Astrocyte of the cerebellum (primary cell): ENCODE measurements around the gene HSF4.

Experiments used
- DNase-seq: peaks from one replicate; pipeline ENCODE4 v3.0.0-alpha.2; 2011; ENCODE audit warnings: low read depth
- H3K4me3 ChIP-seq: 2 replicates; pipeline ENCODE4 v1.5.1; 2011; ENCODE audit warnings: mild to moderate bottlenecking, low read depth, low read length, moderate library complexity
- in situ Hi-C: cut with HindIII; loops from 2 replicates; pipeline ENCODE4 v1.10.0; 2017; ENCODE audit warnings: low sequenced_read_pairs
- TF ChIP-seq, protein P1 (sequence below): IDR thresholded peaks from 2 replicates; pipeline ENCODE4 v1.5.1; 2012; ENCODE audit warnings: low read length, low read depth, moderate library complexity, mild to moderate bottlenecking; ENCODE audit errors: missing control alignments

Gene HSF4

DNA sequence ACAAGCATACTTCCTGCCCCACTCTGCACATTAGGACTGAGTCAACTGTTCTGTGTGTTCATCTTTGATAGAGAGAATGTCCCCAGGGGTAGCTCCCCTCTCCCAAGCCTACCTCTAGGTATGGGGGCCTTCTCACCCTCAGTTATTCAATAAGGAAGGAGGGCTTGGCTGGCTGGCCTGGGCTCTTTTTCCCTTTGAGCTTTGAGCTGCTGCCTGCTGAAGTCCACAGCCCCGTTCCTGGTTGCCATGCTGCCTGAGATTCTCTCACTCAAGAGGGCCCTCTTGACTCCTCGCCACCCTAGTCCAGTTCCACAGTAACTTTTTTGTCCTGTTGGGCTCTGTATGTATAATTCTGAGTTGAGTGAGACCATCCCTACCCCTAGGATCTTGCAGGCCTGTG, 18.8 kb upstream of the HSF4 start:
- DNase-seq: no peak
- TF ChIP-seq, protein P1, sequence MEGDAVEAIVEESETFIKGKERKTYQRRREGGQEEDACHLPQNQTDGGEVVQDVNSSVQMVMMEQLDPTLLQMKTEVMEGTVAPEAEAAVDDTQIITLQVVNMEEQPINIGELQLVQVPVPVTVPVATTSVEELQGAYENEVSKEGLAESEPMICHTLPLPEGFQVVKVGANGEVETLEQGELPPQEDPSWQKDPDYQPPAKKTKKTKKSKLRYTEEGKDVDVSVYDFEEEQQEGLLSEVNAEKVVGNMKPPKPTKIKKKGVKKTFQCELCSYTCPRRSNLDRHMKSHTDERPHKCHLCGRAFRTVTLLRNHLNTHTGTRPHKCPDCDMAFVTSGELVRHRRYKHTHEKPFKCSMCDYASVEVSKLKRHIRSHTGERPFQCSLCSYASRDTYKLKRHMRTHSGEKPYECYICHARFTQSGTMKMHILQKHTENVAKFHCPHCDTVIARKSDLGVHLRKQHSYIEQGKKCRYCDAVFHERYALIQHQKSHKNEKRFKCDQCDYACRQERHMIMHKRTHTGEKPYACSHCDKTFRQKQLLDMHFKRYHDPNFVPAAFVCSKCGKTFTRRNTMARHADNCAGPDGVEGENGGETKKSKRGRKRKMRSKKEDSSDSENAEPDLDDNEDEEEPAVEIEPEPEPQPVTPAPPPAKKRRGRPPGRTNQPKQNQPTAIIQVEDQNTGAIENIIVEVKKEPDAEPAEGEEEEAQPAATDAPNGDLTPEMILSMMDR: no peak
- in situ Hi-C loops: no loop called here
- no peak overlapping the region for H3K4me3 ChIP-seq

DNA sequence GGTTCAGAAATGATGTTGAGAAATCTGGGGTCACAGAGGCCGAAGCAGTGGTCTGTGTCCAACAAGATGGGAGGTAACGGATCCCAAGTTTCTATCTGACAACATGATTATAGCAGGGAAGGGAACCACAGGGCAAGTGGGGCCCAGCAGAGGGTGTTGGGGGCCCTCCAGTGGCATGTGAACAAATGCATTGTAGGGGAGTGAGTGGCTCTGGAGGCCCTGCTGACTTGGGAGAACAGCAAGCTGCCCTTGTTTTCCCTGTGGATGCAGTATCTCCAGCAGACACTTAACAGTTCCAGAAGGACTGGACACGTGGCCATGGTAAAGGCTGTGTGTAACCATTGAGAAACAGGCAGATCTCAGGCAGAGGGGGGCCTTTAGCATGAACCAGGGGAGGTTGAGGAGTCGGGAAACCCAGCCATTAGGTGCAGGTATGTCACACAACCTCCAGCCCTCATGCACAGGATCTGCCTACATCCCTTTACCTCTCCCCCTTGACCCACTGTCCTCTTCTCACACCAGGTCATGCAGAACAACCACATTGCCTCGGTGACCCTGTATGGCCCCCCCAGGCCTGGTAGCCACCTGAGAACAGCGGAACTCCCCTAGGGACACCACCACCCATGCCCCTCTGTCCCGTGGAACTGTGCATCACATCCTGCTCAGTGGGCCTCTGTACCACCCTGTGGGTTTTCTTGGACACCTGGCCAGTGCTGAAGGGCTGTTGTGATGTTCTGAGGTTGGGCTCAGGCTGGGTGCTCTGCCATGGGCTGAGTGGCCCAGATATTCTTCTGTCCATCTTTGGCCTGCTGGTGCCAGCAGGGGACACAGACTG, 17.8 kb upstream of the HSF4 start:
- in situ Hi-C loops: no loop called here
- no peak overlapping the region for H3K4me3 ChIP-seq
- TF ChIP-seq, protein P1: no peak
- no peak for DNase-seq

DNA sequence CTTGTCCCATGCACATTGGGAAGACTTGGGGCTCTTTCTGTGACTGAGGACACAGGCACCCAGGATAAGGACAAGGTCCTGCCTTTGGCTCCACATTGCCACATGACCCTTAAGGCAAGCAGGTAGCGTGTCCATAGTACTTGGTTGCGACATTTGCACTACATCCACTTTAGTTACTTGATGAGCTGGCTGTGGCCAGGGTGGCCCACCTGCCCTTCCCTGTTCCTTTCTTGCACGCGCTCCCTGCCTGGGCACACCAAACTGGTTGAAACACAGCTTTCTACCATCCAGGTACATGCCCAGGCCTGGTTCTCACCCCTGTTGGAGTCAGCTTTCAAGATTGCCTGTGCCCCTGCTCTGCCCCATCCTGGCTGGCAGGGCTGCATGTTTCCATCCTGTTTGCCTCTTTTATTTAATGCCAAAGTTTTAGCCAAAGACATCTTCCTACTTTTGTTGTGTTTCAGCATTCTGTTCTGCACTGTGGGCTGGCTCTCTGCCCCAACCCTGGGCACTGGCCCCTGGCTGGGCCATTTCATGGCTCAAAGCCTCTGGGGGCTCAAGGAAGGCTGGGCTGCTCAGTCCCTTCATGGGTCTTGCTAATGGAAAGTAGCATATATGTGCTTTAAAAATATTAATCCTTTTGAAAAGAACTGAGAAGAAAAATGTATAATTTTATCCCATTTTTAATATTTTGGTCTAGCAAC, 17.0 kb upstream of the HSF4 start:
- TF ChIP-seq, protein P1: no peak
- in situ Hi-C loops: no loop called here
- no peak for DNase-seq
- H3K4me3 ChIP-seq: no peak overlapping the region

DNA sequence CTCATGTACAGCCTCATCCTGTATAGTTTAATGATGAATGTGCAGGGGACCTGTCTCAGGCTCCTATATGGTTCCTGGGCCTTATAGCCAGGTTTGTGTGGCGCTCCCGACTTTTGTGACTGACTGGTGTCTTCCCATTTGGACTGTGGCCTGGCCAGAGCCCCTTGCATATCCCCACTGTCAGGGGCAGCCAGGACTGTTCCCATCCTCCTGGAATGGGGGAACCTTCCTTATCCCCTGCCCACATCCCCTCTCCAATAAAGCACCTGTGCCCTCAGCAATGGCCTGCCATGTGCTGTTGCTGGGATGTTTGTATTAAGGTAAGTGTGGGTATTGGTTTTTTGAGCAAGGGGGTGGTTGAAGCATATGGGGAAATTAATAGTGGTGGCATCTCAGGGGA, 16.3 kb upstream of the HSF4 start:
- TF ChIP-seq, protein P1: no peak
- no peak overlapping the region for H3K4me3 ChIP-seq
- no peak for DNase-seq
- in situ Hi-C loops: no loop called here

GRCh38 chr16:67148656-67149275, 15.8 kb upstream of the HSF4 start:
- no peak for DNase-seq
- in situ Hi-C loops: no loop called here
- no peak overlapping the region for H3K4me3 ChIP-seq
- TF ChIP-seq, protein P1: no peak

DNA sequence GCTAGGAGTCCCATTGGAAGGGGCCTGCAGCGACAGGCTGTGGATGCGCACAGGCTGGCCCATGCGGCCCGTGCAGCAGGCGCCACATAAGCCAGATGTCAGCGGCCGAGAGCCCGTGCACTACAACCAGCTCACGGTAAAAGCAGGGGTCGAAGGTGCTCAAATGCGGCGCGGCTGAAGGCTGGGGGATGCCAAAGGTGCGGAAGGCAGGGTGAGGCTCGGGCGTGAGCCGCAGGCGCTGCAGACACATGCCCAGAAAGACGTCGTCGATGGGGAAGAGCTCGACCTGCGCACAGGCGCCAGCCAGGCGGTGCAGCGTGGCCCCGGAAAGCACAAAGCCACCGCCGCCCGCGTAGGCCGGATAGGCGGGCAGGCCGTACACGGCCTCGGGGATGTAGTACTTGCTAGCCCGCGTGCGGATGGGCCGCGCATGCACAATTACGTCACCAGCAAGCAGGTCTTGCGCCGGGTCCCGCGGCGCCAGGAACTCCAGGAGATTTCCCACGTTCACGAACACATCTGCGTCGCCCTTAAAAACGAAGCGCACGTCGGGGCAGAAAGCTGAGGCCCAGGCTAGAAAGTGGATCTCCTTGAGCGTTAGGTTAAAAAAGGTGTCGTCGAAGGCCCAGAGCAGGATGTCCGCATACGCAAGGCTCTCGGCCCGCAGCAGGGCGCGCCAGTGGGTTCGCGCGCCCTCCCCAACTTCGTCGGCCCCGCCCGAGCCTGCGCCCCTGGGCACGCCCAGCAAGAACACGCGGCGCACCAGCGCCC, 15.1 kb upstream of the HSF4 start:
- in situ Hi-C loops: no loop called here
- peak overlapping the region; percentile 55 for H3K4me3 ChIP-seq
- DNase-seq: no peak
- TF ChIP-seq, protein P1: no peak
